B cell (primary cell): ENCODE measurements around the gene IPMK.

Experiments used
- CTCF ChIP-seq: fragments of 200-600 bp; IDR thresholded peaks from one replicate; pipeline ENCODE4 v1.8.0; 2022; ENCODE audit warnings: antibody characterized with exemption, mild to moderate bottlenecking
- EZH2 ChIP-seq: IDR thresholded peaks from 2 replicates; pipeline ENCODE4 v1.6.1; 2012; ENCODE audit warnings: borderline replicate concordance, low read depth, mild to moderate bottlenecking, moderate library complexity, low read length; ENCODE audit not compliant: insufficient read depth, poor library complexity, severe bottlenecking

DNA sequence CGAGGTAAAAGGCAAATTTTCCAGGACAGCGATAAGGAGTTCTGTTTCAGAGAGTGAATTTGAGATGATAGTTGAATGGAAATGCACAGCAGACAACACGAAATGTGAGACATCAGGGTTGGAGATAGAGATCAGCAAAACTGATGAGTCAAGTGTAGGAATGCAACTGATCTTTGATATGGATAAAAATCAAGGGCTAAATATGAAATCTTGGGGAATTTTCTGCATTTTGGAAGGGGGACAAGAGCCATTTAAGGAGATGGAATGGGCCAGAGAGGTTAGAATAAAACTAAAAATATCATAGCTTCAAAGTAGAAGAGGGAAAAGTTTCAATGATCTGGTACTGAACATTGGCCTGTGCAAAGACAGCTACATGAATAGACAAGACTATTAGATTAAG, 12.8 kb upstream of the IPMK start:
- no peak for TF ChIP-seq CTCF
- no peak for TF ChIP-seq EZH2
